Fibroblast of mammary gland (primary cell): Measurements from ENCODE around the gene WFDC6.
"Not testable (repeated sequence)": the region's sequence is repeated elsewhere in the genome, so short reads cannot be mapped to it uniquely, and the experiment has no call there.

Experiments
- DNase-seq: peaks from one replicate; pipeline ENCODE4 v3.0.0-alpha.2; 2010; ENCODE audit warnings: low read depth
- H3K4me3 ChIP-seq: 2 replicates; pipeline ENCODE4 v1.5.1; 2011; ENCODE audit warnings: low read depth, mild to moderate bottlenecking, low read length, moderate library complexity; ENCODE audit not compliant: control insufficient read depth
- CTCF ChIP-seq: conservative IDR thresholded peaks from 2 replicates; pipeline ENCODE4 v1.5.1; 2011; ENCODE audit warnings: low read depth, low read length, inconsistent platforms; ENCODE audit not compliant: control insufficient read depth, insufficient read depth

The WFDC6 gene

DNA sequence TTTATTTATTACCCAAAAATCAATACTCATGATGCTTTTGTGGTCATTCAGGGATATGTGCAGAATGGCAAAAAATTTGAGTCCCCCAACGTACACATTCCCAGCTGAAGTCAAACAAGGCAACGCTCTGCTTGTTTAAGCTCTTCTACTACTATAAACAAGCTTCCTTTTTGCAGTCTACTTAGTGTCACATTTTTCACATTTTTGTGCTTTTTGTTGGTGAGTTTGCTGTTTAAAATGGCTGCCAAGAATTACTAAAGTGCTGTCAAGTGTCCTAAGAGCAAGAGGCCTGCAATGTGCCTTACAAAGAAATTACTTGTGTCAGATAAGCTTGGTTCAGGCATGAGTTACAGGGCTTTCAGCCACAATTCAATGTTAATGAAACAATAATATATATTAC lies 37.7 kb upstream of the WFDC6 start:
- no peak for TF ChIP-seq CTCF
- DNase-seq = no peak
- H3K4me3 ChIP-seq = no peak overlapping the region

DNA sequence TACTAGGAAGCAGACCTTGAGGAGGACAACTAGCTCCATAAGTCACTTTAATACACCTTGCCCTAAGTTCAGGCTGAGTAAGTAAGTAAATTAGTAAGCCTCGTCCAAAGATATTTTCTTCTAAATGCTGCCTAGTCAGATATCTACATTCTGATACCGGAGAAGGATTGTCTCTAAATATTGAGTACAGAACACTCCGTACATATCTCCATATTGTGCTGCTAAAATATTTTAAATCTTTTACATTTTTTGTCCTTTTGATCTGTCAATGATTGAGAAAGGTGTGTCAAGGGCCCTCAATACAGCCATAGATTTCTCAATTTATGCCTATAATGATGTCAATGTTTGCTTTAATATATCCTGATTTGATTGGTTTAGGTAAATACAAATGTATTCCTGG lies 36.6 kb upstream of the WFDC6 start:
- TF ChIP-seq CTCF = no peak

DNA sequence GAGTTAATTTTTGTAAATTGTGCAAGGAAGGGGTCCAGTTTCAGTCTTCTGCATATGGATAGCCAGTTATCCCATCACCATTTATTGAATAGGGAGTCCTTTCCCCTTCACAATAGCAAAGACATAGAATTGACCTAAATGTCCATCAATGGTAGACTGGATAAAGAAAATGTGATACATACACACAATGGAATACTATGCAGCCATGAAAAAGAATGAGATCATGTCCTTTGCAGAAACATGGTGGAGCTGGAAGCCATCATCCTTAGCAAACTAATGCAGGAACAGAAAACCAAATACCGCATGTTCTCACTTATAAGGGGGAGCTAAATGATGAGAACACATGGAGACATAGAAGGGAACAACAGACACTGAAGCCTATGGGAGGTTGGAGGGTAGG lies 30.4 kb upstream of the WFDC6 start:
- not testable (repeated sequence) for DNase-seq, H3K4me3 ChIP-seq

More for the DNA sequence above, 36.6 kb upstream of the WFDC6 start:
- H3K4me3 ChIP-seq = no peak overlapping the region
- no peak for DNase-seq

DNA sequence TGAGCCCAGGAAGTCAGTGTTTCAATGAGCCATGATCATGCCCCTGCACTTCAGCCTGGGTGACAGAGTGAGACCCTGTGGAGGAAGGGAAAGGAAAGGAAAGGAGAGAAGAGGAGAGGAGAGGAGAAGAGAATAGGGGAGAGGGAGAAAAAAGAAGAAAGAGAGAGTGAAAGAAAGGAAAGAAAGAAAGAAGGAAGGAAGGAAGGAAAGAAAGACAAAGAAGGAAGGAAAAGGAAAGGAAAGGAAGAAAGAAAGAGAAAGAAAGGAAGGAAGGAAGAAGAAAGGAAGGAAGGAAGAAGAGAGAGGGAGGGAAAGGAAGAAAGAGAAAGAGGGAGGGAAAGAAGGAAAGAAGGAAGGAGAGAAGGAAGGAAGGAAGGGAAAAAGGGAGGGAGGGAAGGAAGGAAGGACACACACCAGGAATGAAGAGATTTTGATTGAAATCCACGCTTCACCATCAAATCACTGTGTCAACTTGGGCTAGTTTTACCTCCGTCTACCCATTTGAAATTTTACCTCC lies 25.5 kb upstream of the WFDC6 start:
- TF ChIP-seq CTCF = no peak
- H3K4me3 ChIP-seq = no peak overlapping the region
- DNase-seq = no peak

DNA sequence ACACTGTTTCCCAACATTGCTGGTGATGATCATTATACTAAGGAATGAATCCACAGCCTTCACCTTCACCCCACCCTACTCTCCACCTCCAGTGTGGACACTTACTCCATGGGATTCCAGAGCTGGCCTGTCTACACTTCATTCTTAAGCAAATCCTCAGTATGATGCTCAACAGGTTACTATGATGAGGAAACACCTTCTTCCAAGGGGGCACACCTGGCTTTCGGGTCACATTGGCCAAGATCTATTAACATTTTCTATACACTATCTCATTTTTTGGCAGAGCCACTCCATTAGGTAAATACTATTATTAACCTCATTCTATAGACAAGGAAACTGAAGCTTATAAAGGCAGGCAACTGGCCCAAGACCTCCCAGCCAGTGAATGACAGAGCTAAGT lies 15.9 kb upstream of the WFDC6 start:
- no peak for DNase-seq
- TF ChIP-seq CTCF = no peak
- no peak overlapping the region for H3K4me3 ChIP-seq

DNA sequence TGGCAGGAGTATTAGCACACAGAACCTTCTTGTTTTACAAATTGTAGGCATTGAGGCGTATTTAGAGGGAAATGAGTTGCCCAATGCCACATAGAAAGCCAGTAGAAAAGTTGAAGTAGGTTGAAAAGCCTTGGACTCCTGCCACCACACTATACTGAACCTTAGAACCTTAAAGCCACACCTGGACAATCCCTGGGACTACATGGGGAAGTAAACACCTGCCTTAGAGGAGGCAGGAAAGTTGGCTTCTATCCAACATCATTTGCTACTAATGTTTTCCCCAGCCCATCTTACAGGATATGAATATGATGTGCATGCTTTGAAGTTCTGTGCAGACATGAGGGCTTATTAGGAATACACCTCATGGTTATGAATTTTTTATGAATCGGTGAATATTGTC lies 13.2 kb upstream of the WFDC6 start:
- no peak for DNase-seq
- no peak for TF ChIP-seq CTCF
- no peak overlapping the region for H3K4me3 ChIP-seq

DNA sequence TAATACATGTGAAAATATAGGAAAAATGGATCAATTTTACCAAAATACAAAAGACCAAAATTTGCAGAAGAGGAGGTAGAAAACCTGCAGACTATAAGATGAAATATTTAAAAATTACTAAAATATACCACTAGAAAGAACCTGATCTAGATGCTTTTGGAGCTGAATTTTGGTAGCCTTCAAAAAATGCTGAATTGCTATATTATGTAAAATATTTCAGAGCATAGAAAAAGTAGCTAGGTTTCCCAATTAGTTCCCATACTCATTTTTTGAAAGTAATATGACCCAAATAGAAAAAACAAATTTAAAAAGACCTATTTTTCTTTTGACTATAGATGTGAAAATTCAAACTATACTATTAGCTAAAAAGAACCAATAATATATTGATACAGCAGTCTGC lies 11.5 kb upstream of the WFDC6 start:
- H3K4me3 ChIP-seq = no peak overlapping the region
- no peak for DNase-seq
- no peak for TF ChIP-seq CTCF
